HepG2 (cell line): Measurements from ENCODE around the gene CTSA. TPM values are rescaled to one million over a fixed set of nuclear protein-coding genes. Genes with fewer than 3 reads are reported as not detected.

Source experiments
- MEF2D ChIP-seq: sonication (generic); formaldehyde crosslinking; IDR thresholded peaks from 2 replicates; pipeline ENCODE4 v1.5.1; 2020; ENCODE audit warnings: mild to moderate bottlenecking, missing genetic modification reagents
- PLSCR1 ChIP-seq: sonication (generic); formaldehyde crosslinking; IDR thresholded peaks from 2 replicates; pipeline ENCODE4 v1.5.0; 2020; ENCODE audit warnings: missing genetic modification reagents, mild to moderate bottlenecking, borderline replicate concordance
- RXRB ChIP-seq: IDR thresholded peaks from 2 replicates; pipeline ENCODE4 v1.6.1; 2016; ENCODE audit warnings: borderline replicate concordance, missing genetic modification reagents, missing compliant biosample characterization
- SKIL ChIP-seq: sonication (generic); formaldehyde crosslinking; IDR thresholded peaks from 2 replicates; pipeline ENCODE4 v1.8.0; 2022; ENCODE audit warnings: missing genetic modification reagents, mild to moderate bottlenecking, moderate library complexity, borderline replicate concordance
- SMARCE1 ChIP-seq: fragments of 450-650 bp; IDR thresholded peaks from 2 replicates; pipeline ENCODE4 v1.6.1; 2017; ENCODE audit warnings: borderline replicate concordance
- TFE3 ChIP-seq: IDR thresholded peaks from 2 replicates; pipeline ENCODE4 v1.6.1; 2016
- ZBTB25 ChIP-seq: IDR thresholded peaks from 2 replicates; pipeline ENCODE4 v1.6.1; 2018; ENCODE audit warnings: missing genetic modification reagents
- ZBTB37 ChIP-seq: sonication (generic); formaldehyde crosslinking; IDR thresholded peaks from 2 replicates; pipeline ENCODE4 v1.4.0; 2020; ENCODE audit warnings: mild to moderate bottlenecking, missing genetic modification reagents
- ZNF230 ChIP-seq: sonication (generic); formaldehyde crosslinking; IDR thresholded peaks from 2 replicates; pipeline ENCODE4 v1.4.0; 2020; ENCODE audit warnings: mild to moderate bottlenecking, missing genetic modification reagents
- ZNF292 ChIP-seq: sonication (generic); formaldehyde crosslinking; IDR thresholded peaks from 2 replicates; pipeline ENCODE4 v1.8.1; 2022; ENCODE audit warnings: mild to moderate bottlenecking, low read depth, missing genetic modification reagents, borderline replicate concordance
- ZNF558 ChIP-seq: sonication (generic); formaldehyde crosslinking; IDR thresholded peaks from 2 replicates; pipeline ENCODE4 v1.9.0; 2022; ENCODE audit warnings: mild to moderate bottlenecking, missing genetic modification reagents, borderline replicate concordance
- ZNF841 ChIP-seq: sonication (generic); formaldehyde crosslinking; IDR thresholded peaks from 2 replicates; pipeline ENCODE4 v1.8.1; 2023; ENCODE audit warnings: missing genetic modification reagents, borderline replicate concordance
- polyA plus RNA-seq, 8 experiments: library from polyadenylated mRNA; depleted of rRNA in 3 of 8; stranded (reverse) in 7 of 8; unstranded in 1 of 8; fragments of >200 nt; fragmentation: Illumina TruSeq in 4 of 8; extraction: Trizol in 4 of 8; gene quantifications; 2 replicates each; pipeline versions ENCODE4 v1.2.1 to v1.2.3, GENCODE V29; 2011 to 2016; ENCODE audit warnings: low read depth in 4 of 8, missing spikeins in 1 of 8, mixed read lengths in 1 of 8; ENCODE audit not compliant: insufficient read depth in 1 of 8
- total RNA-seq, 5 experiments: library from RNA; depleted of rRNA; stranded (reverse); fragments of >200 nt; fragmentation: Illumina TruSeq; extraction: Trizol; gene quantifications; 2 replicates each; pipeline ENCODE4 v1.2.3, GENCODE V29; 2016; ENCODE audit warnings: low read depth in 1 of 5

Gene CTSA
- total and polyA plus RNA-seq, 2 of the 13 experiments (the other 11 are each of a cell fraction or from before 2014, with no cell fraction given), result 202 to 231 TPM

- no peak for TF ChIP-seq ZBTB25 (CRISPR knock-in tag)
- no peak for TF ChIP-seq RXRB
- no peak for TF ChIP-seq SKIL (CRISPR knock-in tag)
- TF ChIP-seq ZNF841 (CRISPR knock-in tag), result no peak
- no peak for TF ChIP-seq ZNF558 (CRISPR knock-in tag)
- no peak for TF ChIP-seq ZNF230 (CRISPR knock-in tag)
- TF ChIP-seq TFE3 (CRISPR knock-in tag), result no peak
- TF ChIP-seq ZBTB37, result no peak
- TF ChIP-seq MEF2D (CRISPR knock-in tag), result no peak
- TF ChIP-seq ZNF292 (CRISPR knock-in tag), result no peak
- TF ChIP-seq SMARCE1, result no peak
- no peak for TF ChIP-seq PLSCR1 (CRISPR knock-in tag)
These were observed 37.7 kb upstream of the CTSA start (continued) for GRCh38 chr20:45853484-45853883.
